GM19455 (cell line): ENCODE measurements around the gene MGST3.
"Not testable (repeated sequence)": the region's sequence is repeated elsewhere in the genome, so short reads cannot be mapped to it uniquely, and the experiment has no call there.

Experiments used
- ATAC-seq: cut with Tn5 transposase; IDR thresholded peaks from one replicate; pipeline ENCODE4 v1.9.1; 2021; ENCODE audit not compliant: unreplicated experiment

Gene MGST3

GRCh38 chr1:165630629-165631341 lies at the start of gene MGST3:
Gene MGST3 (plus strand): TSS chr1:165631234. CDS start chr1:165649848, 18,614 bp downstream.
- ATAC-seq, result peak; percentile 88

DNA sequence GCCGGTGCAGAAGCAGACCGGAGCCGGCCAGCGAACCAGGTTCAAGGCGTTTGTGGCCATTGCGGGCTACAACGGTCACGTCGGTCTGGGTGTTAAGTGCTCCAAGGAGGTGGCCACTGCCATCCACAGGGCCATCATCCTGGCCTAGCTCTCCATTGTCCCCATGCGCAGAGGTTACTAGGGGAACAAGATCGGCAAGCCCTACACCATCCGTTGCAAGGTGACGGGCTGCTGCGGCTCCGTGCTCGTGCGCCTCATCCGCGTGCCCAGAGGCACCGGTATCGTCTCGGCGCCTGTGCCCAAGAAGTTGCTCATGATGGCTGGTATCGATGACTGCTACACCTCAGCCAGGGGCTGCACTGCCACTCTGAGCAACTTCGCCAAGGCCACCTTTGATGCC lies 49.1 kb upstream of the MGST3 start:
- no peak for ATAC-seq

DNA sequence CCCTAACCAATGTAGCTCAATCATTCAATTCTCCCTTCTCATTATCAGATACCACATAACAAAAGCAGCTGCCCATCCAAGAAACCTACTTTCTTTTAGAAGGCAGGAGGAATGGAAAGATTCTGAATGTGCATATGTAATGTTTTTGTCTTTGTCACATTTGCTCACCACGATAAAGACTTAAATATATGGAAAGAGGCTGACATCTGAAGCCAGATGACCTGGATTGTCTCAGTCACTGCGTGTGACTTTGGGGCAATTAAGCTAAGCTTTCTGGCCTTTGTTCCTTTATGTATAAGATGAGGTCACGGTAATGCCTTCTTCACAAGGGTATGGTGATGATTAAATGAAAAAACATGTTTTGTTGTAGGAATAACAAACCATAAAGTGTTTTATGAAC lies 44.6 kb upstream of the MGST3 start:
- no peak for ATAC-seq

GRCh38 chr1:165591391-165591790 lies 39.6 kb upstream of the MGST3 start:
- not testable (repeated sequence) for ATAC-seq

- ATAC-seq, result no peak
These were observed 37.9 kb upstream of the MGST3 start for GRCh38 chr1:165592945-165593823.

DNA sequence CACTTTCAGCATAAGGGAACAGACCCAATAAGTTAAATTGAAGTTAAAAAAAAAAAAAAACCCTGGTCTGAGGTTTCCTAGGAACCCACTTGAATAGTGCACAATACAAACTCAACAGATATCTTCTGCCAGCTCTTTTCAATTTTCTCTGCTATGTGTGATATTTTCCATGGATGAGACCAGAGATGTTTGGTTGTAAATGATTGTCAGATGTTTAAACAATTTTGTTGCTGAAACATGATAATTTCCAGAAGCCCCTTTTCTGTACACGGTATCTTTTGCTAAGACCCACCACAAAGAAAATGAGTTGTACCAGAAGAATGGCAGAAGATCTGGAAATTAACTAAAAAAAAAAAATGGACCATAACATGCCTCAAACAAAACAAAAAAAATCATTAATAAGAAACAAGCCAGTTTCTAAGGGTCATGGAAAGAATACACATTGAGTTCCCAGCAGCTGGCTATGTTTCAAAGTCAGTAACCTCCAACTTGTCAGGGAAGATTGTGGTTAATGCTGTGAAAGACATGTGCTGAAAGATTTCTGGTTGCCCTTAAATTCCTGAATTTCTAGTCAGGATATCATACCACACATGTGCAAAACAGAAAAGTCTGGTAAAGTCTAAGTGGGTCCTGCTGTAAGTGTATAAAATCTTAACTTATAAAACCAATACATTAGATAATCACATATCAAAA lies 35.6 kb upstream of the MGST3 start:
- no peak for ATAC-seq

DNA sequence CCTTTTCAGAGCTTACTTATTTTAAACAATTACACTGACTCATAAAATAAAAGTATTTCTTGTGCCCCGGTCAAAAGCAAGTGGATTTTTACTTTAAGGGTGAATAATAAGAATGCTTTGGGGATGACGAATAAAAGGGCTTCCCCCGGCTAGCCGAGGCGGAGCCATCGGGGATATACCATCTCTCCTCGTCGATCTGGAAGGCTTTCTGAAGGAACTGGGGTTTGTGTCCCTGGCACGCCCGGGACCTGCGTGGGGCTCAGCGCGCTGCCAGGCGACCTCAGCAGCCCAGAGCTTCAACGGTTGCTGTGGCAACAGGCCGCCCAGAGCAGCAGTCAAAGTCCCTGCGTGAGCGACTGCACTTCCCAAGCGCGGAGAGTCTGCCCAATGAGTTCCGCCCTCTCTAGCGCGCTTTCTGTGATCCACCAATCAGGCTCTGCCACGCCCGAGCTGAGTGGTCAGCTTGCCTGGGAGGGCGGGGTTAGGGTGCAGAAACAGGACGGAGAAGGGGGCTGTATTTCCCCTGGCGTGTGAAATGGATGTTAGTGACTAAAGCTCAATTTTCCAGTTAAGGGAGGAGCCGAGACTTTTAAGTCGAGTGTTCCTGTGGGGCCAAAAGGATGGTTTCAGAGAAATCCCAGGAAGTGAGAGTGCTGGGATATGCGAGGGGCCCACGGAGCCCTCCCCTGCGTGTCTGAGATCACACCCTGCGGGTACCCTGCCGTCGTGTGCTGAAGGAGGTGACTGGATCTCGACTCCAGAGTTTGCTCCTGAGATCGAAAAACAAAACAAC lies 33.0 kb upstream of the MGST3 start:
- ATAC-seq, result peak; percentile 94

DNA sequence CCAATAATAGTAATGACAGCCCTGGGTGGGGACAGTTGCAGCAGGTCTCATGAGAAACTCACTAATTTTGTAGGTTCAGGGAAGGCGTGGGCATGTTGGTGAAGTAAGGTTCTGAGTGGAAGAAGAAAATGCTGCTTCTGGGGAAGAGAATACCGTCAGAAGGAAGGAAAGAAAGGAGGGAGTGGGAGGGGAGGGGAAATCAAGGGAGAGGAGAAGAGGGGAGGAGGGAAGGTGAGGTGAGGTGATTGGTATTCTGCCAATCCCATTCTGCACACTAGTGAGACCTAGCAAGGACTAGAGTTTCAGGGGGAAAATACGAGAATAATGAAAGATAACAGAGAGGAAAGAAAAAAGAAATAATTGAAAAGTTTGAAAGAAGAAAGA lies 32.4 kb upstream of the MGST3 start:
- no peak for ATAC-seq

- ATAC-seq, result no peak
These were observed 30.2 kb upstream of the MGST3 start for GRCh38 chr1:165600793-165601192.

DNA sequence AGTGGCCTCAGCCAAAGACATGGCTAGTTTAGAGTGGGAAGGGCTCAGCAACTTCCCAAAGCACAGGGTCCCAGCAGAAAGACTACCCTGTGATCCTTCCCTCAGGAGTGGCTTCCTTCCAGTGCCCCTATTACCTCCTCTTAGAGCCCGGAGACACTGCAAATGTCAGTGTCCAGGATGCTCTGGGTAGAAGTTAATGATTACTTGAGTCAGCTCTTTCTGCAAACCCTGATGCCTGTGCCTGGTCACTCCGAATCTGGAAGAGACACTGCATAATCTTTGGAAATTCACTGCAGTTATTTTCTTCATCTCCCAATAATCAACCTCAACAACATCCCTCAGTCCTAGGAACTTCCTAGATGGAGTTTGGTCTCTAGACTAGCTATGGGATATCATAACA lies 27.2 kb upstream of the MGST3 start:
- ATAC-seq, result no peak

DNA sequence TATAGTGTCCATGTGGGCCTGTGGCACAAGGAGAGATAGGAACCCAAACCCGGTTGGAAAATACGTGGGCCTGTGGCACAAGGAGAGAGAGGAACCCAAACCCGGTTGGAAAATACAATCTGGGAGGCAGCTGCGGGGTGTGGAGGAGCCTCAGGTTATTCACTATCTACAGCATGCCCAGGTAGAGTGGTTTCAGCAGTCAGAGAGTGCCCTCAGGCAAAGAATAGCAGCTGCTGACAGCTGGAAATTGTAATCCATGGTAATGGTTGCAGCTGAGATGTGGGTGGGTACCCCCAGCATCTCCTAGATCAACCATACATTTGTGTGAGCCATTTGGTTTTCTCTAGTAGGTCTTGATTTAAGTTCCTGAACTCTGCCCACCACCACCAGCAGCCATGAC lies 25.8 kb upstream of the MGST3 start:
- ATAC-seq, result no peak

DNA sequence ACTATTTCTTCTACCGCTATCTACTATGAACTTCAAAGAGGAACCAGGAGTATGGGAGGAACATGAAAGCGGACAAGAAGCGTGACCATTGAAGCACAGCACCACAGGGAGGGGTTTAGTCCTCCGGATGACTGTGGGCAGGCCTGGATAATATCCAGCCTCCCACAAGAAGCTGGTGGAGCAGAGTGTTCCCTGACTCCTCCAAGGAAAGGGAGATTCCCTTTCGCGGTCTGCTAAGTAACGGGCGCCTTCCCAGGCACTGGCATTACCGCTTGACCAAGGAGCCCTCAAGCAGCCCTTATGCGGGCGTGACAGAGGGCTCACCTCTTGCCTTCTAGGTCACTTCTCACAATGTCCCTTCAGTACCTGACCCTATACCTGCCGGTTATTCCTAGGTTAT lies 24.4 kb upstream of the MGST3 start:
- not testable (repeated sequence) for ATAC-seq

- no peak for ATAC-seq
These were observed 20.2 kb upstream of the MGST3 start for GRCh38 chr1:165610866-165611265.

GRCh38 chr1:165612062-165612461 lies 19.0 kb upstream of the MGST3 start:
- ATAC-seq, result no peak

DNA sequence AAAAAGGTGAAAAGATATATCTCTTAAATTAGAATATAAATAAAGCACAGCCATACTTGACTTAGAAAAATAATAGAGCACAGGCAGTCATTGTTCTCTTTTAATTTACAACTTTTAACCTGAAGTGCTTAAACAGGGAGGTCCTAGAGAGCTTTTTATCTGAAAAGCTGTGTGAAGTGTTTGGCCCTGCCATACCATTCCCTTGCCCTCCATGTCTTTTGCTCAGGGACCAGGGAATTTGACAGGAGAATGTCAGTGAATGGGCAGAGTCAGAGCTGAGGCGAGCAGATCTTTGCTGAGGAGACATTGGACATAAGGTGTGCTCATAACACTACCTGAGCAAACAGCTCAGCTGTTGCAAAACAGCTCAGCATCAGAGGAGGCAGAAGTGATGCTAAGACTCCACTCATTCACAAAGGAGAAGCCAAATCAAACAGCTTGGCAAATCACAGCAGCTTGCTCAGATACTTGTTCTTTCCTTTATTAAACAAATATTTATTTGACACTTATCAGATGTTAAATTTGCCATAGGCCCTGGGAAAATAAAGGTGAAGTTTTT lies 14.9 kb upstream of the MGST3 start:
- no peak for ATAC-seq

DNA sequence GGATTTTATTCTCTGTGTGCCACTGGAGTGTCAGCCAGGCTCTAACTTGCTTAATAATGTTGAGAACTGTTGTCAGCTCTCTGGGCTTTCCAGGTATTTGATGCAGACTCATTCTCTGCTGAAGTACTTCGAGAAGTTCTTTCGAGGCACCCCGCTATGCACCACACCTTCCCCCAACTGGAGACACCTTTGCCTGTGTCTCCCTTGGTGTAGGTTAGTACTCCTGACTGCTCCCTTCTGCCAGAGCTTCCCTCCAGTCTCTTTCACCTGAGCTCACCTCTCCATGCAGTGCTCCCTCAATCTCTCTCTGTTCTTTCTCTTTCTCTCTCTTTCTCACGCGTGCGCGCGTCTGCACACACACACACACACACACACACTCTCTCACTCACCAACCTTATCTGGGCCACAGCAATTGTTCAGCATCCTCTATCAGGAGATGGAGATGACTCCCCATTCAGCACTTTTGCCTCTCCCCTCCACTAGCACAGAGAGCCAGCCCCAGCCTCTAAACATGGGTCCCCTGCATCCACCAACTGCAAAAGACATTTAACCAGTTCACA lies 14.0 kb upstream of the MGST3 start:
- ATAC-seq, result no peak

GRCh38 chr1:165619647-165620151 lies 11.3 kb upstream of the MGST3 start:
- no peak for ATAC-seq

GRCh38 chr1:165623624-165624023 lies 7.4 kb upstream of the MGST3 start:
- no peak for ATAC-seq

- ATAC-seq, result no peak
These were observed 6.6 kb upstream of the MGST3 start for GRCh38 chr1:165624441-165624840.
